Lower leg skin (tissue), 3 donors: ENCODE measurements around the gene NLRC3.

ENCODE experiments used
- CTCF ChIP-seq, 3 donors: fragments of 450-650 bp; IDR thresholded peaks; one replicate each; pipeline ENCODE4 v1.5.1; 2016; ENCODE audit warnings: antibody characterized with exemption in 3 of 3, mild to moderate bottlenecking in 3 of 3, moderate library complexity in 2 of 3
- POLR2A ChIP-seq, 2 donors: fragments of 450-650 bp; IDR thresholded peaks; one replicate each; pipeline ENCODE4 v1.6.1; 2016 to 2017; ENCODE audit warnings: antibody characterized with exemption in 2 of 2, mild to moderate bottlenecking in 1 of 2, moderate library complexity in 1 of 2

GRCh38 chr16:3519581-3519980 is 57.6 kb downstream of the NLRC3 start:
- TF ChIP-seq POLR2A (IDR thresholded peaks at IDR 0.05) (no peak), CTCF (IDR thresholded peaks at IDR 0.05) (no peak)
